ENCODE measurements around the gene ABCA2.

Gene ABCA2

DNA sequence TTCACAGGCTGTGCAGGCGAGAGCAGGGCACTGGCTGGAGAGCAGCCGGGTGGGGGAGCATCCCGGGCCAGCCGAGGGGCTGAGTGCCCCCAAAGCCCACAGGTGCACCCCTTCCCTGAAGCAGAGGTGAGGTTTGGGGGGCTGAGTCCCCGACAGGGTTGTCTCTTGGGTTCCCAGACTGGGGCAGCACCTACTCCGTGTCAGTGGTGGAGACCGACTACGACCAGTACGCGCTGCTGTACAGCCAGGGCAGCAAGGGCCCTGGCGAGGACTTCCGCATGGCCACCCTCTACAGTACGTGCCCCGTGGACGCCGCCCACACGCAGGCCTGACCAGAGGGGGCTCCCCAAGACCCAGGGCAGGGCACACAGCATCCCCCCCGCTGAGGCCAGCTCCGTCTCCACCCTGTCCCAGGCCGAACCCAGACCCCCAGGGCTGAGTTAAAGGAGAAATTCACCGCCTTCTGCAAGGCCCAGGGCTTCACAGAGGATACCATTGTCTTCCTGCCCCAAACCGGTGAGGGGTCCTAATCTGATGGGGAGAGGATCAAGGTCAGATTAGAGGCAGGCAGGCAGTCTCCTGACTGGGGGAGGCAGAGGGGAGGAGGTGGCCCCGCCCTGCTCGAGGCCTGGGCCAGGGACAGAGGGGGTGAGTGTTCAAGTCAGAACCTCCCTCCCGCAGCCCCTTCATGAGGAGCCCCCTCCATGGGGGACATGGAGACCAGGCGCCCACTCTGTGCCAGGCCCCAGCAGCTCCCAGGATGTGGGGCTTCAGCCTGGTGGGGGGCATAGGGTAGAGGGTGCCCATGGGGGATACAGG, 48.1 kb downstream of the ABCA2 start:
- no peak overlapping the region for H3K9ac ChIP-seq
- no peak overlapping the region for H2AFZ ChIP-seq (ENCODE audit: low read depth)
- no peak overlapping the region for H3K4me3 ChIP-seq (IDR thresholded peaks at IDR 0.05; ENCODE audit: insufficient read depth, low read depth, low read length)
- H3K79me2 ChIP-seq (ENCODE audit: insufficient read depth, low read depth), result no peaks in the 10 kb centered on the region
- peaks cover 43% of the 10 kb centered on the region for H3K27me3 ChIP-seq (ENCODE audit: insufficient read depth, low read depth)
- no peaks in the 10 kb centered on the region for H4K20me1 ChIP-seq (ENCODE audit: insufficient read depth)
- H3K4me2 ChIP-seq, result no peak overlapping the region
- no peak overlapping the region for H3K27ac ChIP-seq
- H3K4me1 ChIP-seq (ENCODE audit: low read depth, poor library complexity, severe bottlenecking), result no peaks in the 10 kb centered on the region
- TF ChIP-seq, protein P1, sequence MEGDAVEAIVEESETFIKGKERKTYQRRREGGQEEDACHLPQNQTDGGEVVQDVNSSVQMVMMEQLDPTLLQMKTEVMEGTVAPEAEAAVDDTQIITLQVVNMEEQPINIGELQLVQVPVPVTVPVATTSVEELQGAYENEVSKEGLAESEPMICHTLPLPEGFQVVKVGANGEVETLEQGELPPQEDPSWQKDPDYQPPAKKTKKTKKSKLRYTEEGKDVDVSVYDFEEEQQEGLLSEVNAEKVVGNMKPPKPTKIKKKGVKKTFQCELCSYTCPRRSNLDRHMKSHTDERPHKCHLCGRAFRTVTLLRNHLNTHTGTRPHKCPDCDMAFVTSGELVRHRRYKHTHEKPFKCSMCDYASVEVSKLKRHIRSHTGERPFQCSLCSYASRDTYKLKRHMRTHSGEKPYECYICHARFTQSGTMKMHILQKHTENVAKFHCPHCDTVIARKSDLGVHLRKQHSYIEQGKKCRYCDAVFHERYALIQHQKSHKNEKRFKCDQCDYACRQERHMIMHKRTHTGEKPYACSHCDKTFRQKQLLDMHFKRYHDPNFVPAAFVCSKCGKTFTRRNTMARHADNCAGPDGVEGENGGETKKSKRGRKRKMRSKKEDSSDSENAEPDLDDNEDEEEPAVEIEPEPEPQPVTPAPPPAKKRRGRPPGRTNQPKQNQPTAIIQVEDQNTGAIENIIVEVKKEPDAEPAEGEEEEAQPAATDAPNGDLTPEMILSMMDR (conservative IDR thresholded peaks at IDR 0.05; ENCODE audit: low read depth, low read length), result no peak
- H3K36me3 ChIP-seq (ENCODE audit: insufficient read depth), result no peaks in the 10 kb centered on the region

DNA sequence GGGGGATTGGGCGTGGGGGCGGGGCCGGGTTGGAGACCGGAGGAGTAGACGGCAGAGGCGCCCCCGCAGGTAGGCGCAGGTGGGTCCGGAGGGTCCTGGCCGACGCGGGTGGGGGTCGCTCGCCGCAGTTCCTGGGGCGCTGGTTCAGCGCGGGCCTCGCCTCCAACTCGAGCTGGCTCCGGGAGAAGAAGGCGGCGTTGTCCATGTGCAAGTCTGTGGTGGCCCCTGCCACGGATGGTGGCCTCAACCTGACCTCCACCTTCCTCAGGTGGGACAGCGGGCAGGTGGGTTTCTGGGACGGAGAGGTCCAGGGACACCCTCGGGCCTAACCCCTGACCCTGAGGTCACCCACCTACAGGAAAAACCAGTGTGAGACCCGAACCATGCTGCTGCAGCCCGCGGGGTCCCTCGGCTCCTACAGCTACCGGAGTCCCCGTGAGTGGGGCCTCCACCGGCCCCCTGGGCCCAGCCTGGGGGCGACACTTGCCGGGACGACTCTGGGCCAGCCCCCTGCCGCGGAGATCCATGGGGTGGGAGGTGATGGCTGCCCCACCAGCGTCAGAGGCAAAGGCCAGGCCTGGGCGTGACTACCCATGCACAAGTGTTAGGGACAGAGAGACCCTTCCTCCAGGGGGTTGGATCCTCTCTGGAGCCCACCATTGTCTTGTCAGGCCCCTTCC, 49.0 kb downstream of the ABCA2 start:
- H3K36me3 ChIP-seq (ENCODE audit: insufficient read depth), result no peaks in the 10 kb centered on the region
- H3K4me1 ChIP-seq (ENCODE audit: low read depth, poor library complexity, severe bottlenecking), result no peaks in the 10 kb centered on the region
- no peak overlapping the region for H2AFZ ChIP-seq (ENCODE audit: low read depth)
- TF ChIP-seq, protein P1 (conservative IDR thresholded peaks at IDR 0.05; ENCODE audit: low read depth, low read length), result no peak
- no peak overlapping the region for H3K4me3 ChIP-seq (IDR thresholded peaks at IDR 0.05; ENCODE audit: insufficient read depth, low read depth, low read length)
- H3K9ac ChIP-seq, result no peak overlapping the region
- no peaks in the 10 kb centered on the region for H4K20me1 ChIP-seq (ENCODE audit: insufficient read depth)
- H3K27me3 ChIP-seq (ENCODE audit: insufficient read depth, low read depth), result peaks cover 43% of the 10 kb centered on the region
- H3K79me2 ChIP-seq (ENCODE audit: insufficient read depth, low read depth), result no peaks in the 10 kb centered on the region
- no peak overlapping the region for H3K27ac ChIP-seq
- no peak overlapping the region for H3K4me2 ChIP-seq

DNA sequence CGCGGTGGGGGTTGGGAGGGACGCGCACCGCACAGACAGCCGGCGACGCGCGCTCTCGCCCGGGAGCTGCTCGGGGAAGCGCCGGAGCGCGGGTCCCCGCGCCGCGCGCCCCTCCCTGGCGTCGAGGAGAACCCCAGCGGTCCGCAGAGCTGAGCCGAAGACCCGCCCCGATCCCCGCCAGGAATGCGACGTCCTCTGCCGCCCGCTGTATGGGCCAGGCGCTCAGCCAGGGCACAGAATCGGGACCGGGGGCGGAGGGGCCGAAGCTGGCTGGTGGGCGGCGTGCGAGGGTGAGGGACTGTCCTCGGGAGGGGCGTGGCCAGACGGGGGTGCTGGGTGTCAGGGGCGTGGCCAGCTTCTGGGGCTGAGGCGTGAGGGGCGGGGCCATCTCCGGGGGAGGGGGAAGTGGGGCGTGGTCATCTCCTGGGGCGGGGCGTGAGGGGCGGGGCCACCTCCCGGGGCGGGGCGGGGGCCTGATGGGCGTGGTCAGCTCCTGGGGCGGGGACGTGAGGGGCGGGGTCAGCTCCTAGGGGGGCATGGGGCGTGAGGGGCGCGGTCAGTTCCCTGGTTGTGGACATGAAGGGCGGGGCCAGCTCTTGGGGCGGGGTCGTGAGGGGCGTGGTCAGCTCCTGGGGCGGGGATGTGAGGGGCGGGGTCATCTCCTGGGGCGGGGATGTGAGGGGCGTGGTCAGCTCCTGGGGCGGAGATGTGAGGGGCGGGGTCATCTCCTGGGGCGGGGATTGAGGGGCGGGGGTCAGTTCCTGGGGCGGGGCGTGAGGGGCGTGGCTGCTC, 49.8 kb downstream of the ABCA2 start:
- TF ChIP-seq, protein P1 (conservative IDR thresholded peaks at IDR 0.05; ENCODE audit: low read depth, low read length), result no peak
- no peaks in the 10 kb centered on the region for H4K20me1 ChIP-seq (ENCODE audit: insufficient read depth)
- no peak overlapping the region for H3K4me2 ChIP-seq
- no peak overlapping the region for H2AFZ ChIP-seq (ENCODE audit: low read depth)
- H3K4me3 ChIP-seq (IDR thresholded peaks at IDR 0.05; ENCODE audit: insufficient read depth, low read depth, low read length), result no peak overlapping the region
- no peaks in the 10 kb centered on the region for H3K79me2 ChIP-seq (ENCODE audit: insufficient read depth, low read depth)
- H3K4me1 ChIP-seq (ENCODE audit: low read depth, poor library complexity, severe bottlenecking), result no peaks in the 10 kb centered on the region
- H3K9ac ChIP-seq, result no peak overlapping the region
- no peaks in the 10 kb centered on the region for H3K36me3 ChIP-seq (ENCODE audit: insufficient read depth)
- peaks cover 42% of the 10 kb centered on the region for H3K27me3 ChIP-seq (ENCODE audit: insufficient read depth, low read depth)
- no peak overlapping the region for H3K27ac ChIP-seq

DNA sequence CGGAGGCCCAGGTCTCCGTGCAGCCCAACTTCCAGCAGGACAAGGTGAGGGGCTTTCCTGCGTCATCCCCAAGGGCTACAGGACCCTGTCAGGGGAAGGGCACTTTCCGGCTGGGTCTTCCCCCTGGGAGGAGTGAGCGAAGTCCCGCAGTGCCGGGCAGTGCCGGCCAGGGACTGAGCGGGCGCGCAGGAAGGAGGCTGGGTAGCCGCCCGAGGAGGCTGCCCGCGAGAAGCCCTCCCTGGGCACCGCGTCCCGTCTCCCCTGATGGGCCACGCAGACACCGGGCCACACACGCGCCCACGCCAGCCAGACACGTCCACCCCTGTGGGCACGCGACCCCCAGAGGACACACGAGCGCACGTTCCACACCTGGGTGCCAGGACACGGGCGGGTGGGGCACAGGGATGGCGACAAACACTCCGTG, 50.4 kb downstream of the ABCA2 start:
- no peak overlapping the region for H3K4me3 ChIP-seq (IDR thresholded peaks at IDR 0.05; ENCODE audit: insufficient read depth, low read depth, low read length)
- H3K27me3 ChIP-seq (ENCODE audit: insufficient read depth, low read depth), result peaks cover 45% of the 10 kb centered on the region
- no peaks in the 10 kb centered on the region for H3K36me3 ChIP-seq (ENCODE audit: insufficient read depth)
- H3K9ac ChIP-seq, result no peak overlapping the region
- no peaks in the 10 kb centered on the region for H3K4me1 ChIP-seq (ENCODE audit: low read depth, poor library complexity, severe bottlenecking)
- no peak overlapping the region for H3K4me2 ChIP-seq
- H3K27ac ChIP-seq, result no peak overlapping the region
- no peaks in the 10 kb centered on the region for H3K79me2 ChIP-seq (ENCODE audit: insufficient read depth, low read depth)
- TF ChIP-seq, protein P1 (conservative IDR thresholded peaks at IDR 0.05; ENCODE audit: low read depth, low read length), result no peak
- H2AFZ ChIP-seq (ENCODE audit: low read depth), result no peak overlapping the region
- H4K20me1 ChIP-seq (ENCODE audit: insufficient read depth), result no peaks in the 10 kb centered on the region

Data from KMS-11 (cell line).